SW 1271 (cell line): ENCODE data around the gene ACAD9.

Source experiments
- DNase-seq, 2 experiments: peaks; one replicate each; lab custom pipeline; 2025; lab: John Stamatoyannopoulos, UW

ACAD9 gene

DNA sequence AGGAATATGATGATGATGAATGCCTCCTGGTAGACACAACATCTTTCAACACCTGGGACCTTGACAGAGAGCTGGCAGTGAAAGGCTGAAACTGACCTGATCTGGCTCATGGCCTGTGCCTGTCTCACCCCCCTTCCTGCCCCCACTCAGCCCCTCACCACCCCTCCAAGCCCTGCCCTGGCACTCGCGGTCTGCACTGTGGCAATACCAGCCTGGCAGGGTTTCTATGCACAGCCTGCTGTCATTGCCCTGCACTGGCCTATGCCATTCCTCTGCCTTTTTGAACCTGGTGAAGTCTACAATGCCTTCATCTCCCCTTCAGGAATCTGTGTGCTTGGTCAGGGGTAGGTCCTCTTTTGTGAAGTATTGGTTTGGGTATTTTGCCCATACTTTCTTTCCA lies 56.5 kb downstream of the ACAD9 start:
- no peak for DNase-seq

GRCh38 chr3:128936341-128936740 lies 56.9 kb downstream of the ACAD9 start:
- no peak for DNase-seq

DNA sequence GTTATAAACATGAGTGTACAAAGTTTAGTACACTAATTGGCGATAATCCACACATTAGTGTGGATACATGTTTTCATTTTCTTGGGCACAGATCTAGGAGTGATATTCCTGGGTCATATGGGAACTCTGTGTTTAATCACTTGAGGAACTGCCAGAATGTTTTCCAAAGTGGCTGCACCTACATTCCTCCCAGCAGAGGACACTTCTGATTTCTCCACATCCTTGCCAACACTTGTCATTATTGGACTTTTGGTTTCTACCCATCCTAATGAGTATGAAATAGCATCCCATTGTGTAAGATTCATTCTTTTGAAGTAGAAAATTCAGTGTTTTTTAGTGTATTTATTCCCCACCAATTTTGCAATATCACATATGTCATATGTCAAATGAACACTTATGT lies 60.8 kb downstream of the ACAD9 start:
- no peak for DNase-seq

GRCh38 chr3:128942161-128942952 lies 62.9 kb downstream of the ACAD9 start:
- no peak for DNase-seq

- DNase-seq: no peak
Observed at GRCh38 chr3:128945041-128945877, 65.8 kb downstream of the ACAD9 start.

GRCh38 chr3:128945878-128946175 lies 66.4 kb downstream of the ACAD9 start:
- no peak for DNase-seq

DNA sequence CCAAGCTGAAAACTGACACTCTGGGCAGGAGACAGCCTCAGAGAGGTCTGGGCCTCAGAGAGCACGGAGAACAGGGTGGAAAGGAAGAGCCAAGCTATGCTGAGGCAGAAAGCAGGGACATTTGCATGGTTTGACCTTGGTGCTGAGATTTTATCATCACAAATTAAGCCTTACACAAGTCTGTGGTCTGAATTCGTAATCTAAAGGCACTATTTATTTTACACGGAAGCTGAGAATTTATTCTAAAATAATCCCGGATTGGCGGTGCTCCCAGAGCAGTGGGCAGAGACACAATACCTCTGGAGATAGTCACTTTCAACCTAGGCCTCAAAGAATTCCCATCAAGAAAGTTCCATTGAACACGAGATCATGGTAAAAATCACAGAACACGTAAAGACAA lies 67.0 kb downstream of the ACAD9 start:
- no peak for DNase-seq

DNA sequence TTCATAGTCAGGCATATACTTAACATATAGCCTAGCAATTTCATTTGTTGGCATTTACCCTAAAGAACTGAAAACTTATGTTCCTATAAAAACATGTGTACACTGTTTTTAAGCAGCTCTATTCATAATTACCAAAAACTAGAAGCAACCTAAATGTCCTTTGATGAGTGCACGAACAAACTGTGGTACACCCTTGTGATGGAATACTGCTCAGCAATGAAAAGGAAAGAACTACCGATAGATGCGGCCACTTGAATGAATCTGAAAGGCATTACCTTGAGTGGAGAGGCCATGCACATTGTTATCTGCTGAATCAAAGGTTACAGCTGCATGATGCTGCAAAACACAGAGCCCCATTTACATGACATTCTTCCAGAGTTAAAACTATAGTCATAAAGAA lies 69.7 kb downstream of the ACAD9 start:
- DNase-seq: no peak

DNA sequence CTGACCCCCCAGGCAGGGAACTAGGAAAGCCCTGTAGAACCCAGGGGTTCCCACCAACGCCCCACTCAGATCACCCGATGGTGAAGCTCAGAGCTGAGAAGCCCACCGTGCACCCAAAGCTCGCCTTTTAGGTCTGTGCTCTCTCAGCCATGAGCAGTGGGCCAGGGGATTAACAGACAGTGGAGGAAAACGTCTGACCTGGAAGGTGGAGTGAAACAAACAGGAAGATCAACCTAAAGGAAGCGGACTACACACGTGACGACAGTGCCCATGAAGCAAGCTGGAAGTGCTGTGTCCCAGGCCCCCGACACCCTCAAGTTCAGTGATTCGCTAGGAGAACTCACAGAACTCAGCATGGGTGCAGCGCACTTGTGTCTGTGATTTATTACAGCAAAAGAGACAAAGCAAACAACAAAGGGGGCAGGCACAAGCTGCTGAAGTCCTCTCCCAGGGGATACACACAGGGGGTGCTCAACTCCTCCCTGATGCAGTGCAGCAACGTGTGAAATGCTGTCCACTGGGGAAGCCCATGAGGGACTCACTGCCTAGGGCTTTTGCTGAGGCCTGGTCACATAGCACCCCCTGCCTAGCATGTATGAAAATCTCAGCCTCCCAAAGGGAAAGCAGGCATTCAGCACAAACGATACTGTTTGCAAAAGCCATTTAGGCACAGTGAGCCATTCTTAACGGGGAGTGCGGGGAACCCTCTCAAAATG lies 71.0 kb downstream of the ACAD9 start:
- DNase-seq: peak in 1 of 2 experiments; percentile 18

GRCh38 chr3:128956440-128956839 lies 77.0 kb downstream of the ACAD9 start:
- no peak for DNase-seq
